Frontal cortex (tissue), 4 donors: ENCODE data around the gene KATNB1. TPM values are rescaled to one million over a fixed set of nuclear protein-coding genes. Genes with fewer than 3 reads are reported as not detected.
"Not testable (repeated sequence)": the region's sequence is repeated elsewhere in the genome, so short reads cannot be mapped to it uniquely, and the experiment has no call there.

Experiments
- DNase-seq, 2 donors: peaks; one replicate each; pipeline ENCODE4 v3.0.0; 2012; ENCODE audit warnings: low spot score in 2 of 2
- FAIRE-seq: peaks from 2 replicates; lab custom pipeline; 2012; peaks lifted over from hg19 to GRCh38; lab: Jason Lieb, UNC
- total RNA-seq: library from RNA; depleted of rRNA; stranded (reverse); fragments of >200 nt; gene quantifications from one replicate; pipeline ENCODE4 v1.2.3, GENCODE V29; 2014
- donor health status: control.
- donor health status: control.
- donor health status: control.

The KATNB1 gene
- total RNA-seq, 1 donor from 2014 or later = 34.6 TPM

- FAIRE-seq (no peak), DNase-seq (no peak)
Measured at GRCh38 chr16:57740423-57741071, 5.0 kb downstream of the KATNB1 start.

- FAIRE-seq = no peak
Measured at GRCh38 chr16:57741660-57742191, 6.2 kb downstream of the KATNB1 start.

GRCh38 chr16:57742543-57742942, 7.0 kb downstream of the KATNB1 start:
- FAIRE-seq (no peak), DNase-seq (no peak)

More at GRCh38 chr16:57741660-57742191, 6.2 kb downstream of the KATNB1 start:
- no peak for DNase-seq

GRCh38 chr16:57743458-57743857, 7.9 kb downstream of the KATNB1 start:
- FAIRE-seq = no peak

GRCh38 chr16:57743886-57744641, 8.5 kb downstream of the KATNB1 start:
- FAIRE-seq (no peak), DNase-seq (no peak)

More at GRCh38 chr16:57743458-57743857, 7.9 kb downstream of the KATNB1 start:
- no peak for DNase-seq

- FAIRE-seq = no peak
- no peak for DNase-seq
Measured at GRCh38 chr16:57744642-57744903, 9.0 kb downstream of the KATNB1 start.

- FAIRE-seq (no peak), DNase-seq (no peak)
Measured at GRCh38 chr16:57745768-57746167, 10.2 kb downstream of the KATNB1 start.

- FAIRE-seq, DNase-seq: not testable (repeated sequence)
Measured at GRCh38 chr16:57746316-57746715, 10.7 kb downstream of the KATNB1 start.

GRCh38 chr16:57747091-57747490, 11.5 kb downstream of the KATNB1 start:
- no peak for FAIRE-seq
- no peak for DNase-seq

GRCh38 chr16:57747496-57747895, 11.9 kb downstream of the KATNB1 start:
- no peak for DNase-seq
- no peak for FAIRE-seq

- DNase-seq (no peak), FAIRE-seq (no peak)
Measured at GRCh38 chr16:57747996-57748395, 12.4 kb downstream of the KATNB1 start.

- DNase-seq (no peak), FAIRE-seq (no peak)
Measured at GRCh38 chr16:57748596-57748995, 13.0 kb downstream of the KATNB1 start.

- FAIRE-seq (no peak), DNase-seq (no peak)
Measured at GRCh38 chr16:57749101-57749692, 13.6 kb downstream of the KATNB1 start.

GRCh38 chr16:57749856-57750452, 14.4 kb downstream of the KATNB1 start:
- DNase-seq = no peak
- FAIRE-seq = no peak

GRCh38 chr16:57750796-57751538, 15.4 kb downstream of the KATNB1 start:
- FAIRE-seq = no peak

GRCh38 chr16:57751539-57752202, 16.1 kb downstream of the KATNB1 start:
- FAIRE-seq (no peak), DNase-seq (no peak)

More at GRCh38 chr16:57750796-57751538, 15.4 kb downstream of the KATNB1 start:
- no peak for DNase-seq

GRCh38 chr16:57752203-57752580, 16.6 kb downstream of the KATNB1 start:
- no peak for FAIRE-seq
- no peak for DNase-seq

- no peak for DNase-seq
- no peak for FAIRE-seq
Measured at GRCh38 chr16:57752581-57753447, 17.2 kb downstream of the KATNB1 start.
